Liver (tissue), 9 donors: Measurements from ENCODE around the gene RANBP1. TPM values are rescaled to one million over a fixed set of nuclear protein-coding genes. Genes with fewer than 3 reads are reported as not detected.

ENCODE experiments used
- DNase-seq: peaks from one replicate; pipeline ENCODE4 v3.0.0-alpha.2; 2017; ENCODE audit warnings: low spot score
- H3K27ac ChIP-seq, 2 donors: one replicate each; pipeline ENCODE4 v1.7.0; 2013; ENCODE audit warnings: inconsistent platforms in 2 of 2, low read length in 2 of 2, control low read depth in 1 of 2, low read depth in 1 of 2, mild to moderate bottlenecking in 1 of 2
- H3K27me3 ChIP-seq, 4 donors: one replicate each; pipeline versions ENCODE4 v1.6.1 to v1.7.0; 2013; ENCODE audit warnings: low read length in 3 of 4, inconsistent platforms in 1 of 4, mild to moderate bottlenecking in 1 of 4, moderate library complexity in 1 of 4; ENCODE audit not compliant: control insufficient read depth in 4 of 4, insufficient read depth in 4 of 4
- H3K36me3 ChIP-seq, 4 donors: one replicate each; pipeline versions ENCODE4 v1.6.1 to v1.7.0; 2013; ENCODE audit warnings: low read length in 3 of 4, mild to moderate bottlenecking in 3 of 4, low read depth in 1 of 4, moderate library complexity in 1 of 4; ENCODE audit not compliant: control insufficient read depth in 4 of 4, insufficient read depth in 3 of 4
- H3K4me1 ChIP-seq, 4 donors: one replicate each; pipeline versions ENCODE4 v1.6.1 to v1.7.0; 2013; ENCODE audit warnings: low read length in 3 of 4, mild to moderate bottlenecking in 3 of 4, moderate library complexity in 1 of 4; ENCODE audit not compliant: control insufficient read depth in 4 of 4, insufficient read depth in 4 of 4
- H3K4me3 ChIP-seq, 3 donors: one replicate each; pipeline versions ENCODE4 v1.6.1 to v1.7.0; 2013; ENCODE audit warnings: low read length in 3 of 3, control low read depth in 1 of 3, low read depth in 1 of 3, mild to moderate bottlenecking in 1 of 3
- H3K9ac ChIP-seq, 2 donors: one replicate each; pipeline ENCODE4 v1.7.0; 2013; ENCODE audit warnings: low read length in 2 of 2, mild to moderate bottlenecking in 2 of 2, moderate library complexity in 2 of 2, control low read depth in 1 of 2, low read depth in 1 of 2
- H3K9me3 ChIP-seq, 4 donors: one replicate each; pipeline versions ENCODE4 v1.6.1 to v1.7.0; 2013; ENCODE audit warnings: low read length in 3 of 4; ENCODE audit not compliant: control insufficient read depth in 4 of 4
- EGR1 ChIP-seq, 2 donors: IDR thresholded peaks; 2 replicates each; pipeline ENCODE4 v1.6.1; 2016 to 2018; ENCODE audit warnings: antibody characterized with exemption in 2 of 2, low read depth in 2 of 2
- FOXA1 ChIP-seq: IDR thresholded peaks from 2 replicates; pipeline ENCODE4 v1.6.1; 2016; ENCODE audit warnings: antibody characterized with exemption
- FOXA2 ChIP-seq: IDR thresholded peaks from 2 replicates; pipeline ENCODE4 v1.6.1; 2016; ENCODE audit warnings: antibody characterized with exemption
- GABPA ChIP-seq, 2 donors: IDR thresholded peaks in 1 of 2; conservative IDR thresholded peaks in 1 of 2; 2 replicates each; pipeline ENCODE4 v1.6.1; 2016; ENCODE audit warnings: antibody characterized with exemption in 2 of 2, mild to moderate bottlenecking in 1 of 2, moderate library complexity in 1 of 2
- HNF4A ChIP-seq, 2 donors: conservative IDR thresholded peaks; 2 replicates each; pipeline ENCODE4 v1.6.1; 2016; ENCODE audit warnings: antibody characterized with exemption in 2 of 2, mild to moderate bottlenecking in 2 of 2
- HNF4G ChIP-seq: IDR thresholded peaks from 2 replicates; pipeline ENCODE4 v1.6.1; 2016; ENCODE audit warnings: antibody characterized with exemption
- JUND ChIP-seq, 2 donors: IDR thresholded peaks; 2 replicates each; pipeline ENCODE4 v1.6.1; 2016; ENCODE audit warnings: antibody characterized with exemption in 2 of 2
- NR2F2 ChIP-seq: IDR thresholded peaks from 2 replicates; pipeline ENCODE4 v1.6.1; 2016; ENCODE audit warnings: antibody characterized with exemption
- RAD21 ChIP-seq, 2 donors: IDR thresholded peaks; 2 replicates each; pipeline ENCODE4 v1.6.1; 2016; ENCODE audit warnings: antibody characterized with exemption in 2 of 2, mild to moderate bottlenecking in 2 of 2
- RXRA ChIP-seq, 2 donors: IDR thresholded peaks; 2 replicates each; pipeline ENCODE4 v1.6.1; 2017 to 2018; ENCODE audit warnings: antibody characterized with exemption in 2 of 2, mild to moderate bottlenecking in 1 of 2
- SP1 ChIP-seq: IDR thresholded peaks from 2 replicates; pipeline ENCODE4 v1.6.1; 2018; ENCODE audit warnings: antibody characterized with exemption, mild to moderate bottlenecking
- TAF1 ChIP-seq: conservative IDR thresholded peaks from 2 replicates; pipeline ENCODE4 v1.6.1; 2016; ENCODE audit warnings: antibody characterized with exemption, mild to moderate bottlenecking
- YY1 ChIP-seq: IDR thresholded peaks from 2 replicates; pipeline ENCODE4 v1.6.1; 2016; ENCODE audit warnings: antibody characterized with exemption, mild to moderate bottlenecking
- WGBS: extraction: QIAGEN DNeasy Blood & Tissue Kit; methylation state at CpG from one replicate; pipeline ENCODE4 v1.1.7; 2013; 5-methylcytosine and 5-hydroxymethylcytosine counted together
- polyA plus RNA-seq, 2 donors: library from polyadenylated mRNA; stranded (reverse) in 1 of 2; unstranded in 1 of 2; fragments of 200-250 nt in 1 of 2; fragments of >200 nt in 1 of 2; fragmentation: Nextera tagmentation in 1 of 2; extraction: Ambion mirVana in 1 of 2; gene quantifications; one replicate each; pipeline versions ENCODE4 v1.2.1 to v1.2.3, GENCODE V29; 2013 to 2015
- total RNA-seq, 2 donors: library from RNA; depleted of rRNA; stranded (reverse); fragments of >200 nt; gene quantifications; one replicate each; pipeline ENCODE4 v1.2.3, GENCODE V29; 2014
- TF ChIP-seq, protein P1 (sequence below): fragments of 150-350 bp; IDR thresholded peaks from 2 replicates; pipeline ENCODE4 v1.5.1; 2017; ENCODE audit warnings: improper control_type of control experiment, low read depth, low read length; ENCODE audit not compliant: missing input control
- TF ChIP-seq, protein P2 (sequence below): IDR thresholded peaks from 2 replicates; pipeline ENCODE4 v1.6.1; 2016; ENCODE audit warnings: antibody characterized with exemption
- TF ChIP-seq, protein P3 (sequence below): IDR thresholded peaks from 2 replicates; pipeline ENCODE4 v1.6.1; 2016; ENCODE audit warnings: antibody characterized with exemption, mild to moderate bottlenecking
- TF ChIP-seq, protein P4 (sequence below): IDR thresholded peaks from 2 replicates; pipeline ENCODE4 v1.6.1; 2016; ENCODE audit warnings: antibody characterized with exemption
- TF ChIP-seq, protein P5 (sequence below): IDR thresholded peaks from 2 replicates; pipeline ENCODE4 v1.6.1; 2016; ENCODE audit warnings: antibody characterized with exemption
- donor health status: healthy.
- donor health status: healthy.
- donor health status: healthy.
- donor health status: healthy.
- donor health status: healthy.

Gene RANBP1
- total and polyA plus RNA-seq, 4 donors = 62.3 to 102 (median 87.8) TPM

DNA sequence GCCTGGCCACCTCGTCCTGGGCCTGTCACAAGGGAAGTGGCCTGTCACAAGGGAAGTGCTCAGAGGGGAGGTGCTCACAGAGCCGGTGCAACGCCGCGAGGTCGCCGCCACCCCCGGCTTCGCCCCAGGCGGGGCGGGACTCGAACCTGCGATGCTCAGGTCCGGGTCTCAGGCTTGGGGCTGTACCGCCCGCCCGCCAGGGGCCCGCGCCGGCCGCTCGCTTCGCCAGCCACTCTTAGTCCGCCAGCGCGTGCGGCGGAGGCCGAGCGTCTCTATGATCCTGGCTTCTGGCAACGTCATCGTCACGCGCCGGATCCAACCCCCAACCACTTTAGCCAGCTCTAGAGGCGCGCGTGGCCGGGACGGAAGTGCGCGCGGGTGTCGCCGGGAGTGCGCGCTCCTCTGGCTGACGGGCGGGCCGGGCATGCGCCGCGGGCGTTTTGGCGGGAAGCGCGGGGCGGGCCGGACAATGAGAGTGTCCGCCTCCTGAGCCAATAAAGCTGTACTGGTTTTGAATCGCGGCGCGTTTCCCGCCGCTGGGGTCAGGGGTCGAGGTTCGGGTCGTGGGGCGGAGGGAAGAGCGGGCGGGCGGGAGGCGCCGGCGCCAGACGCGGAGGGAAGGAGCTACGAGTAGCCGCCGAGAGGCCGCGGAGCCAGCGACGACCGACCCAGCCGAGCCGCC, 1.2 kb downstream of the RANBP1 start, which contains the start of gene TRMT2A:
Gene TRMT2A, minus strand, starts transcription at position 276 of the 682 bp plus-strand sequence. CDS start 320 bp downstream, outside the sequence.
- WGBS = under 1% methylated on average over 88 of the region's 88 CpGs
- TF ChIP-seq EGR1 (IDR thresholded peaks at IDR 0.05; ENCODE audit: low read depth in 2 of 2) = peak in 1 of 2 donors; percentile 21
- TF ChIP-seq, protein P1, sequence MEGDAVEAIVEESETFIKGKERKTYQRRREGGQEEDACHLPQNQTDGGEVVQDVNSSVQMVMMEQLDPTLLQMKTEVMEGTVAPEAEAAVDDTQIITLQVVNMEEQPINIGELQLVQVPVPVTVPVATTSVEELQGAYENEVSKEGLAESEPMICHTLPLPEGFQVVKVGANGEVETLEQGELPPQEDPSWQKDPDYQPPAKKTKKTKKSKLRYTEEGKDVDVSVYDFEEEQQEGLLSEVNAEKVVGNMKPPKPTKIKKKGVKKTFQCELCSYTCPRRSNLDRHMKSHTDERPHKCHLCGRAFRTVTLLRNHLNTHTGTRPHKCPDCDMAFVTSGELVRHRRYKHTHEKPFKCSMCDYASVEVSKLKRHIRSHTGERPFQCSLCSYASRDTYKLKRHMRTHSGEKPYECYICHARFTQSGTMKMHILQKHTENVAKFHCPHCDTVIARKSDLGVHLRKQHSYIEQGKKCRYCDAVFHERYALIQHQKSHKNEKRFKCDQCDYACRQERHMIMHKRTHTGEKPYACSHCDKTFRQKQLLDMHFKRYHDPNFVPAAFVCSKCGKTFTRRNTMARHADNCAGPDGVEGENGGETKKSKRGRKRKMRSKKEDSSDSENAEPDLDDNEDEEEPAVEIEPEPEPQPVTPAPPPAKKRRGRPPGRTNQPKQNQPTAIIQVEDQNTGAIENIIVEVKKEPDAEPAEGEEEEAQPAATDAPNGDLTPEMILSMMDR = no peak
- TF ChIP-seq SP1 = peak; percentile 71
- TF ChIP-seq YY1 = peak; percentile 31
- TF ChIP-seq, protein P2, sequence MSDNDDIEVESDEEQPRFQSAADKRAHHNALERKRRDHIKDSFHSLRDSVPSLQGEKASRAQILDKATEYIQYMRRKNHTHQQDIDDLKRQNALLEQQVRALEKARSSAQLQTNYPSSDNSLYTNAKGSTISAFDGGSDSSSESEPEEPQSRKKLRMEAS = no peak
- peak in 1 of 2 donors; percentile 37 for TF ChIP-seq RAD21 (IDR thresholded peaks at IDR 0.05)
- TF ChIP-seq, protein P3, sequence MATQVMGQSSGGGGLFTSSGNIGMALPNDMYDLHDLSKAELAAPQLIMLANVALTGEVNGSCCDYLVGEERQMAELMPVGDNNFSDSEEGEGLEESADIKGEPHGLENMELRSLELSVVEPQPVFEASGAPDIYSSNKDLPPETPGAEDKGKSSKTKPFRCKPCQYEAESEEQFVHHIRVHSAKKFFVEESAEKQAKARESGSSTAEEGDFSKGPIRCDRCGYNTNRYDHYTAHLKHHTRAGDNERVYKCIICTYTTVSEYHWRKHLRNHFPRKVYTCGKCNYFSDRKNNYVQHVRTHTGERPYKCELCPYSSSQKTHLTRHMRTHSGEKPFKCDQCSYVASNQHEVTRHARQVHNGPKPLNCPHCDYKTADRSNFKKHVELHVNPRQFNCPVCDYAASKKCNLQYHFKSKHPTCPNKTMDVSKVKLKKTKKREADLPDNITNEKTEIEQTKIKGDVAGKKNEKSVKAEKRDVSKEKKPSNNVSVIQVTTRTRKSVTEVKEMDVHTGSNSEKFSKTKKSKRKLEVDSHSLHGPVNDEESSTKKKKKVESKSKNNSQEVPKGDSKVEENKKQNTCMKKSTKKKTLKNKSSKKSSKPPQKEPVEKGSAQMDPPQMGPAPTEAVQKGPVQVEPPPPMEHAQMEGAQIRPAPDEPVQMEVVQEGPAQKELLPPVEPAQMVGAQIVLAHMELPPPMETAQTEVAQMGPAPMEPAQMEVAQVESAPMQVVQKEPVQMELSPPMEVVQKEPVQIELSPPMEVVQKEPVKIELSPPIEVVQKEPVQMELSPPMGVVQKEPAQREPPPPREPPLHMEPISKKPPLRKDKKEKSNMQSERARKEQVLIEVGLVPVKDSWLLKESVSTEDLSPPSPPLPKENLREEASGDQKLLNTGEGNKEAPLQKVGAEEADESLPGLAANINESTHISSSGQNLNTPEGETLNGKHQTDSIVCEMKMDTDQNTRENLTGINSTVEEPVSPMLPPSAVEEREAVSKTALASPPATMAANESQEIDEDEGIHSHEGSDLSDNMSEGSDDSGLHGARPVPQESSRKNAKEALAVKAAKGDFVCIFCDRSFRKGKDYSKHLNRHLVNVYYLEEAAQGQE = peak; percentile 59
- TF ChIP-seq FOXA1 = peak; percentile 69
- no peak for TF ChIP-seq JUND (IDR thresholded peaks at IDR 0.05)
- peak; percentile 21 for TF ChIP-seq FOXA2
- TF ChIP-seq TAF1 = no peak
- TF ChIP-seq HNF4A (conservative IDR thresholded peaks at IDR 0.05) = peak; percentile 81 to 82
- peak in 1 of 2 donors; percentile 90 for TF ChIP-seq GABPA (IDR thresholded peaks at IDR 0.05 in 1 of 2, conservative IDR thresholded peaks at IDR 0.05 in 1 of 2)
- peak; percentile 59 for TF ChIP-seq HNF4G
- TF ChIP-seq, protein P4, sequence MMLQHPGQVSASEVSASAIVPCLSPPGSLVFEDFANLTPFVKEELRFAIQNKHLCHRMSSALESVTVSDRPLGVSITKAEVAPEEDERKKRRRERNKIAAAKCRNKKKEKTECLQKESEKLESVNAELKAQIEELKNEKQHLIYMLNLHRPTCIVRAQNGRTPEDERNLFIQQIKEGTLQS = no peak
- TF ChIP-seq, protein P5, sequence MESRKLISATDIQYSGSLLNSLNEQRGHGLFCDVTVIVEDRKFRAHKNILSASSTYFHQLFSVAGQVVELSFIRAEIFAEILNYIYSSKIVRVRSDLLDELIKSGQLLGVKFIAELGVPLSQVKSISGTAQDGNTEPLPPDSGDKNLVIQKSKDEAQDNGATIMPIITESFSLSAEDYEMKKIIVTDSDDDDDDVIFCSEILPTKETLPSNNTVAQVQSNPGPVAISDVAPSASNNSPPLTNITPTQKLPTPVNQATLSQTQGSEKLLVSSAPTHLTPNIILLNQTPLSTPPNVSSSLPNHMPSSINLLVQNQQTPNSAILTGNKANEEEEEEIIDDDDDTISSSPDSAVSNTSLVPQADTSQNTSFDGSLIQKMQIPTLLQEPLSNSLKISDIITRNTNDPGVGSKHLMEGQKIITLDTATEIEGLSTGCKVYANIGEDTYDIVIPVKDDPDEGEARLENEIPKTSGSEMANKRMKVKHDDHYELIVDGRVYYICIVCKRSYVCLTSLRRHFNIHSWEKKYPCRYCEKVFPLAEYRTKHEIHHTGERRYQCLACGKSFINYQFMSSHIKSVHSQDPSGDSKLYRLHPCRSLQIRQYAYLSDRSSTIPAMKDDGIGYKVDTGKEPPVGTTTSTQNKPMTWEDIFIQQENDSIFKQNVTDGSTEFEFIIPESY = no peak
- TF ChIP-seq NR2F2 = peak; percentile 97
- peak; percentile 68 to 75 for TF ChIP-seq RXRA (IDR thresholded peaks at IDR 0.05)
- Histone ChIP-seq H3K9ac (peak within 1 kb of the TSS; percentile 86 to 93), H3K27ac (peak within 1 kb of the TSS; percentile 84 to 92), H3K36me3 (peaks cover 23 to 49% (median 31%) of the 10 kb centered on the region in 4 donors), H3K27me3 (no peaks in the 10 kb centered on the region), H3K9me3 (no peaks in the 10 kb centered on the region), H3K4me3 (peak within 1 kb of the TSS; percentile 91 to 98 (median 96)), H3K4me1 (peaks cover 10 to 57% (median 36%) of the 10 kb centered on the region in 4 donors)
- DNase-seq = peak; percentile 95
